SH-SY5Y (cell line): Measurements from ENCODE around the gene STOM.

Source experiments
- GATA2 ChIP-seq: IDR thresholded peaks from 2 replicates; pipeline ENCODE4 v1.6.1; 2011; ENCODE audit warnings: mild to moderate bottlenecking, low read depth, low read length
- GATA3 ChIP-seq: IDR thresholded peaks from 2 replicates; pipeline ENCODE4 v1.6.1; 2011; ENCODE audit warnings: low read depth, mild to moderate bottlenecking, low read length, moderate library complexity

The STOM gene

DNA sequence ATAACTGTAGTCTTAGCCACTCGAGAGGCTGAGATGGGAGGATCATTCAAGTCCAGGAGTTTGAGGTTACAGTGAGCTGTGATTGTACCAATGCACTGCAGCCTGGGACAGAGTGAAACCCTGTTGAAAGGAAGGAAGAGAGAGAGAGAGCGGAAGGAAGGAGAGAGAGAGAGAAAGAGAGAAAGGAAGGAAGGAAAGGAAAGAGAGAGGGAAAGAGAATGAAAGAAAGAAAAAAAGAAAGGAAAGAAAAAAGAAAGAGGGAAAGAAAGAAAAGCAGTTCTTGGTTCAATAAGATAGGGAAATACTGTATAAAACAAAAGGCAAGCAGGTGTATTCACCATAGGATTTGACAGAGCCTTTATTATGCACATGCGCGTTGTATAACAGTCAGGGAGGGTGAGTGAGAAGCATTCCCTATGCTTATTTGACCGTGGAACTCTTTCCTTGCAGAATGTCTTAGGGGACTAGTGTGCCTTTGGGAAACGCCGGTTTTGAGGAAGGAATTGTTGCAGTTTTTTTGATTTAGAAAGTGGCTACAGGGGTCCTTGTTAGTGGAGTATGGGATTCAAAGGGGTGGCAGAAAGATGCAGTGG lies 60.1 kb downstream of the STOM start:
- TF ChIP-seq GATA3: no peak
- TF ChIP-seq GATA2: no peak

DNA sequence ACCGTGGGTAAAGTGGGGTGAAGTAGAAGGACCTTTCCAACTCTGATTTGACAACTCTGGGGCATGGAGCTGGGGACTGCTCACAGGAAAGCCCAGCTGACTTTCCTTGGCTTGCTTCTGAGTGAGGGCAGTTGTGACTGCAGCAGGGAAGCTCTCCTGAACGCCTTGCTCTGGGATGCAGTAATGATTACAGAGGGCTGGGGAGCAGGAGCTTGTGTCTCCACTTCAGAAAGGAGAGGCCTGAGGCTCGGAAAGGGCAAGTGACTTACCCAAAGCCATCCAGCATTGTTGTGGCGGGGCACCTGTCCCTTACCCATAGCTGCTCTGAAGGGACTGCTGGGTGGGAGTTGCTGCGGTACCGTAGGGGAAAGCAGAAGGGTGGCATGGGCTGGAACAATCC lies 60.9 kb downstream of the STOM start:
- TF ChIP-seq GATA2 (no peak), GATA3 (no peak)

DNA sequence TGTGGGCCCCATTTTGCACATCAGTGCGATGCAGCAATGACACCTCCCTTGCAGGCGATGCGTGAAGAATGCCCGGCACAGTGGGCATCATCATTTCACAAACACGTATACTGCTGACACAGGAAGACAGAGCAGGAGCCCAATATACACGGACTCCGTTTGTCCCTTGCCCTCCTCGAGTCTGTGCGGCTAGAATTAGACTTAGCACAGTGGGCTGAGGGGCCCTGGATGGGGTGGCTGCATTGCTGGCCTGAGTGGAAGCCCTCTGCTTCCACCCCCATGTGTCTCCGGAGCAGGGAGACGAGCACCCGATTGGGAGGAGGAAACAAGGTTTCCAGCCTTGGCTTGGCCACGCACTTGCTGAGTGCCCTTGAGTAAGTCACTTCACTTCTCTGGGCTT lies 61.3 kb downstream of the STOM start:
- TF ChIP-seq GATA2 (no peak), GATA3 (no peak)

DNA sequence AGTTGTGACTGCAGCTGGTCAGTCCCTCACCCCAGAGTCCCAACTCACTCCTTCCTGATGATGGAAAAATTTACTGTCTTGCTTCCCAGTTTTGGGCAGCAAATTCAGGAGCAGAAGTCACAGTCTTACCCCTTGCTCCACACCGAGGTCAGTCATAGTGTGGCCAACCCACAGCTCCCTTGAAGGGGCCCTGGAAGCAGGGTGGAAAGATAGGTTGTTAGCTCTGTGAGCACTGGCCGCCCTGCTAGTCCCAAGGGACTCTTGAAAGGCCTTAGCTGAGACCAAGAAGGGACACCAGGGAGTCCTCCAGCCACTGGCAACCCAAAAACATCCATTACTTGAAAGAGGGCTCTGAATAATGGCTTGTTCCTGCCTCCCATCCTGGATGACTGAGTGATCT lies 62.1 kb downstream of the STOM start:
- TF ChIP-seq GATA2 (no peak), GATA3 (no peak)

DNA sequence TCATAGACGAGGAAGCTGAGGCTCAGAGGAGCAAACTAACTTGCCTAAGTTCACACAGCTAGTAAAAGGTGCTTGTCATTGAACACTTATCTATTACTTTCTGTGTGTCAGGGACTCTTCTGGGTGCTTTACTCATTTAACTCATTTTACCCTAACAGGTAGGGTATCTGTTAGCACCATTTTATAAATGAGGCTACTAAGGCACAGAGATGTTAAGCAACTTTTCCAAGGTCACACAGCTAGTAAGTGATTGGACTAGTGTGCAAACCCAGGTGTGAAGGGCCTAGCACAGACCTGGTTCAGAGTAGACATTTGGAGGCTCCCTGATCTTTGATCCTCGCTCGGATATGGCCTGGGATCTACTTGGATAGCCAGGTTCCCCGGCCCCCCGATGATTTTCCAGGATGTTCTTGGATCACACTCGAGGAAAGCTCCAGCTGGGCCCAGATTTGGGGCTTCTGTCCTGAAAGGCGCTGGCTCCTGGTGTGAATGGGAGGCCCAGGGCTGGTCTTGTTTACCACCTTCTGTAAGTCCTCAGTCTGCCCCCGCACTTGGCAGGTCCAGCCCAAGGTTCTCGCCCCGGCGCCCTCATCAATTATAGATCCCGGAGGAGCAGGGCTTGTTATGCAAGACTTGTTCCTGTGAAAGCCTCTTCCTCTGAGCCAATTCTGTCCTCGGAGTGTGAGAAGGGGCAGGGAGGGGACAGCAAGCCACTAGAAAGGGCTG lies 64.6 kb downstream of the STOM start:
- no peak for TF ChIP-seq GATA2
- TF ChIP-seq GATA3: no peak

DNA sequence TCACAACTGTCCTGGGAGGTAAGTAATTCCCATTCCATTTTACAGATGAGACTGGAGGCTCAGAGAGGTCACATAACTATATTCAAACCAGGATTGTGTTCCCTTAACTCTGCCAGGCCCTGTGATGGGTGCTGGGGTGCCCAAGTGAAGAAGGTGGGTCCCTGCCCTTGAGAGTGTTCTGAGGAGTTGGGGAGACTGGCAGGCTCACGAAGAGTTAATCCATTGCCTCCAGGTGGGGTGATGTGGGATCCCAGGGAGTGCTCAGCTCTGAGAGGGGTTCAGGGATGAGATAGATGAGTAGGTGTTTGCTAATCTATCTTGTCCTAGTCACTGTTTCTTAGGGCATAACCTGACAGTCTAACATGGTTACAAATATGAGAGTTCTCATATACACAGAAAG lies 65.3 kb downstream of the STOM start:
- TF ChIP-seq GATA3 (no peak), GATA2 (no peak)

DNA sequence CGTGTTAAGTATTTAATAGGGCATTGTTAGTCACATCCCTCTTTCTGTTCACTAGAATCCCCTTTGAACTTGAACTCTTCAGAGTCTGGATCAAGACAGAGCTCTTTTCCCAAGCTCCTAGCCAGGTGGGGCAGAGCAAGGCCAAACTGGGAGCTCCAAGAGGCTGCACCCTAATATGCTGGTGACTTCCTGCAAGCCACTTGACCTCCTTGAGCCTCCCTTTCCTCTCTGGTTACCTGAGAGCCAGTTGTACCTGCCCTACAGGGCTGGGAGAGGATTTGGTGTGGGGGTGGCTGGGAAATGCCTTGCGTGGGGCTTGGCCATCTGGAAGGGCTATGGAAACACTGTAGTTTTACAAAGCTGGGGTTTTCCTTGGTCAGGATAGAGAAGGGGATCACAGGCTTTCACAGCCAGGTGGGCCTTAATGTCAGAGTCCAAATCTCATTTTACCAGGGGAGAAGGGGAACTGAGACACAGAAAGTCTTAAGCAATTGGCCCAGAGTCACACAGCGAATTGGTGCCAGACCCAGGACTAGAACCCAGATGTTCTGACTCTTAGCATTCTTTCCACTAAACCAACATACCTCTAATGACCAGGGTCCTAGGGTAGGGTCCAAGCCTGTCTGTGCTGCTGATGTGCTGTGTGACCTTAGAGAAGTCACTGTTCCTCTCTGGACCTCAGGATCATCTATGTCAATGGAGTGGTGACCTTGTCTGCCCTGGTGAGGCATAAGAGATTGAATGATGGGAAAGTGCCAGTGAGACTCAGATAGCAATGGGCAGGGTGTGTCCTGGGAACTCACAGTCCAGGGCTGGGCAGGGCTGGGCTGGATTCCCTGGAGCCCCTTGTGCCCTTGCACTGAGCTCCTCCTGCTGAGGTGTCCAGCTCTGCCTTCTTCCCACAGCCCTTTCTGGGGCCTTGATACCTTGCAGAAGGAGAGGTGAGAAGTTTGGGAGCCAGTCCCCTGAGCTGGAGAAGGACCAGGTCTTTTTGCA lies 66.3 kb downstream of the STOM start:
- TF ChIP-seq GATA2 (no peak), GATA3 (no peak)

DNA sequence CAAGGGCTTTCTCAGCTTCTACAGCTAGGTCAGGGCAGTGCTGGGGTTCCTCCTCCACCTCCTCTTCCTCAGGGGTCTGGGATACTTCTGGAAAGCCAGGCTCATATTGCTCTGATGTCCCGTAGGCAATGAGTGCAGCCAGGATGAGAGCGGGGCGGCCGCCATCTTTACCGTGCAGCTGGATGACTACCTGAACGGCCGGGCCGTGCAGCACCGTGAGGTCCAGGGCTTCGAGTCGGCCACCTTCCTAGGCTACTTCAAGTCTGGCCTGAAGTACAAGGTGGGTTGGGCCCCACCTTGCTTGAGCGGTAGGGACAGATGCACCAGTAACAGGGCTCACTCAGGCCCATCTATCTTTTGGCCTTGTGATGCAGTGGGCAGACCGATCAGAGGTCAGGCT lies 67.3 kb downstream of the STOM start:
- no peak for TF ChIP-seq GATA2
- no peak for TF ChIP-seq GATA3

DNA sequence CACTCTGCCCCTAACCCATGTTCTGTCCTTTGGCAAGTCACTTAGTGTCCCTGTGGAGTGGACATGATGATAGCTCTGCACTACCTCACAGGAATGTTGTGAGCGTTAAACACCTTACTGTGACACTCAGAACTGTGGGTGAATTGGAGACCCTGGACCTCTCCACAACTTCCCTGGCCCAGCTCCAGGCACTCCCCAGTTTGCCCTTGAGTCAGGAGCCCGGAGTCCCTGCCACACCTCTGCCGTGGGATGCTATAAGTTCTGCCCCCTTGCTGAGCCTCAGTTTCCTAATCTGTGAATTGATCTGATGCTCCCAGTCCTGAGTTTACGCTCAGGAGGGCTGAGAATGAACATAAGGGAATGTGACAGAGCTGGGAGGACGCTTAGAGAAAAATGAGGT lies 67.7 kb downstream of the STOM start:
- TF ChIP-seq GATA2 (no peak), GATA3 (no peak)

DNA sequence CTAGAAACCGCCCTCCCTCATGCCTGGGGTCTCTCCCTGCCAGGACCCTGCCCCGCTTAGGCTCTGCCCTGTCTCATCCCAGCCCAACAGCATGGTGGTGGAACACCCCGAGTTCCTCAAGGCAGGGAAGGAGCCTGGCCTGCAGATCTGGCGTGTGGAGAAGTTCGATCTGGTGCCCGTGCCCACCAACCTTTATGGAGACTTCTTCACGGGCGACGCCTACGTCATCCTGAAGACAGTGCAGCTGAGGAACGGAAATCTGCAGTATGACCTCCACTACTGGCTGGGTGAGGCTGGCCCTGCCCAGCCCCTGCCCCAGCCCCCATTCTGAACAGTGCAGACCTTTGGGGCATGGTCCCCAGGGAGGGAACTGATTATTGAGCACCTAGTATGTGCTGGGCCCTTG lies 68.2 kb downstream of the STOM start:
- TF ChIP-seq GATA2 (no peak), GATA3 (no peak)

DNA sequence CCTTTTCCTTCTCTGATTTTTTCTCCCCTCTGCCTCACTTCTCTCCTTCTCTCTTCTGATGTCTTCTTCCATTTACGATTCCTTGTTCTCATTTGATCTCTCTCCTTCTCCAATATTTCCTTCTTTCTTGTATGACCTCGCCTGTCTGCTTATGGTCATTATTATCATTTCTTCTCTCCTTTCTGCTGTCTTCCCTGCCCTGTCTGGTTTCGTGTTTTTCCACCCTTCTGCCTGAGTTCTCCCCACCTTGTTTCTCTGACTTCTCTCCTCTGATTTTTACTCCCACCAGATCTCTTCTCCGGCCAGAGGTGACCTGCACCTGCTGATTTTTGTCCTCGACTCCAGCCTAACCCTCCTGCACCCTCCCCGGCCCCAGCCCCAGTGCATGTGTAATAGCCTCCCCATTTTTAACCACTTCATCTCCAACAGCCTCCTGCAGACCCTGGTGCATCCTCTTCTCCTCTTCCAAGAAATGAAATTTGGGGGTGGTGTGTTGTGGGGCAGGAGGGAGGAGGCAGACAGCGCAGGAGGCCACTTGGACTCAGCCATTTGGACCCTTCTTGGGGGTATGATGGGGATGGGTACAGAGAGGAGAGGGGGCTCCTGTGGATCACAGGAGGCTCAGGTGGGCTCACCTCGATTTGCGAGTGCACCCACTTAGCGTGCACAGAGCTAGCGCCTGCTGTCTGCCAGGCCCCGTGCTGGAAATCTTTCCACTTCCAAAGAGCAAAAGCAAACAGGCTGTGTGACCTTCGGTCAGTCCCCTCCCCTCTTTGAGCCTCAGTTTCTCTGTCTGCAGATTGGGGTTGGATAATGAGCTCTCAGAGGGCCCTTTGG lies 69.5 kb downstream of the STOM start:
- TF ChIP-seq GATA2 (no peak), GATA3 (no peak)

DNA sequence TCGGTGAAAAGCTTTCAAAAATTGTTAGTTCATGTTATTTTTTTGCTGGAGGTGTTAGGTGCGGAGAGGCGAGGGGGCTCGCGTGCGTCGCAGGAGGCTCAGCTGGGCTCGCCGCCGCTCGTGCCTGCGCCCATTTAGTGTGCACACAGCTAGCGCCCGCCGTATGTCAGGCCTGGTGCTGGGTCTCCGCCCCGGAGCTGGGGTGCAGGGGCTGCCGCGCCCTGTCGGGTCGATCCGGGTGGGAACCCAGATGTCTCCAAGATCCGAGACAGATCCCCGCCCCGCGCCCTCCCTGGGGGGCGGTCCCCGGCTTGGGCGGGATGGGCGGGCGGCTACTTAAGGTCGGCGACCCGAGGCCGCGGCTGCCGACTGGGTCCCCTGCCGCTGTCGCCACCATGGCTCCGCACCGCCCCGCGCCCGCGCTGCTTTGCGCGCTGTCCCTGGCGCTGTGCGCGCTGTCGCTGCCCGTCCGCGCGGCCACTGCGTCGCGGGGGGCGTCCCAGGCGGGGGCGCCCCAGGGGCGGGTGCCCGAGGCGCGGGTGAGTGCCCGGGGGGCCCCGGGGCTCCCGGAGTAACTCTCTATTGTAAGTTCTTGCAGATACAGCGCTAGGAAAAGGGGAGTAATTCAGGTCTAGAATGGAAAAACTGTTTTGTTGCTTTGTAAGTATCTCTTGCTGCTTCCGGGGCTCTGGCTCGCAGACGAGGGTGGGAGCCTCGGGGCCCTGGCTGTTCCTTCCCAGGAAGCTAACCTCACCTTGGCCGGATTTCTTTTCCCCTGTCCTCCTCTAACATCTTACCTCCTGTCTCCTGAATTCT lies 70.4 kb downstream of the STOM start:
- no peak for TF ChIP-seq GATA2
- TF ChIP-seq GATA3: no peak

DNA sequence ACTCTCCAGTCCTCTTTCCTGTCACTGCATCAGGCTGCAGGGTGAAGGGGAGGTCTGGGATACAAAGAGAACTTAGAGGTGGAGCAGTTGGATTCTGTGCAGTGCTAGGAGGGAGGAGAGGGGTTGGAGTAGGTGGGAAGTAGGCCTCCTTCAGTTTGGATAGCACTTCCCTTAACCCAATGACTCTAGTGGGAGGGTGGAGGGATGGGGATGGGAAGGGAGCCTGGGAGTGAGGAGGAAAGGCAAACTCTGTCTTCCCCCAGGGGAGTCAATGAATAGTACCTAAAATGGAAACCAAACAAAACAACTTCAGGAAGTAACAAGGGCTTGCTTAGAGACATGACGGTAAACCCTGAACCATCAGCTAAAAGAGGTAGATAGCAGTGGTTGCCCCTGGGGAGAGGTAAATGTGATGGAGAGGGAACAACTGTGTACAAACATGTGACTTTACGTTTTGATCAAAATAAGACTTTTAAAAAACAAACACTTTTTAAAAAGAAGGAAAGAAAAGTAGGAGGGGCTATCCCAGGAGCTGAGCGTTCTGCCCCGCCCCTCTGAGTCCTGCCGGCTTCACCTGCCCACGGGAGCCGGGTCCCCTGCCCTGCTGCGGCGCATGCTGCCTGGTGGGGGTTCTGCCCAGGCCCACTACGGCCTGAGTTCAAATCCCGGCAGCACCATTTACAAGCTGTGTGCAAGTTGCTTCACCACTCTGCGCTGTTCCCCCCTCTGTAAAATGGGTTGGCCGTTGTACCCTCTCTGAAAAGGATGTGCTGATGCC lies 71.2 kb downstream of the STOM start:
- TF ChIP-seq GATA2 (no peak), GATA3 (no peak)
